Measurements from ENCODE around the gene SCFD1. TPM values are rescaled to one million over a fixed set of nuclear protein-coding genes. Genes with fewer than 3 reads are reported as not detected.
"Not testable (repeated sequence)": the region's sequence is repeated elsewhere in the genome, so short reads cannot be mapped to it uniquely, and the experiment has no call there.

The SCFD1 gene
- polyA plus RNA-seq, 10 donors = 61.5 to 84.2 (median 72.1) TPM

GRCh38 chr14:30608533-30609006 lies 13.5 kb upstream of the SCFD1 start:
- DNase-seq = no peak

GRCh38 chr14:30610787-30611343 lies 11.3 kb upstream of the SCFD1 start:
- peak; percentile 57 to 74 (median 66) for DNase-seq

- no peak for DNase-seq
Measured at GRCh38 chr14:30614155-30614554, 8.0 kb upstream of the SCFD1 start.

GRCh38 chr14:30620178-30620577 lies 1.9 kb upstream of the SCFD1 start:
- DNase-seq = peak in 1 of 3 donors; percentile 26

- peak in 1 of 3 donors; percentile 40 for DNase-seq
Measured at GRCh38 chr14:30621354-30621939, 672 bp upstream of the SCFD1 start.

- no peak for DNase-seq
Measured at GRCh38 chr14:30623412-30624131, 1.5 kb downstream of the SCFD1 start.

GRCh38 chr14:30624132-30624423 lies 2.0 kb downstream of the SCFD1 start:
- DNase-seq = no peak

- DNase-seq = no peak
Measured at GRCh38 chr14:30625533-30625932, 3.4 kb downstream of the SCFD1 start.

GRCh38 chr14:30629432-30629831 lies 7.3 kb downstream of the SCFD1 start:
- DNase-seq = not testable (repeated sequence)

- no peak for DNase-seq
Measured at GRCh38 chr14:30630248-30630647, 8.1 kb downstream of the SCFD1 start.

- no peak for DNase-seq
Measured at GRCh38 chr14:30632730-30633129, 10.6 kb downstream of the SCFD1 start.

GRCh38 chr14:30638926-30639325 lies 16.8 kb downstream of the SCFD1 start:
- no peak for DNase-seq

GRCh38 chr14:30641207-30641606 lies 19.1 kb downstream of the SCFD1 start:
- no peak for DNase-seq

GRCh38 chr14:30644462-30644861 lies 22.3 kb downstream of the SCFD1 start:
- not testable (repeated sequence) for DNase-seq

- DNase-seq = no peak
Measured at GRCh38 chr14:30645600-30645999, 23.5 kb downstream of the SCFD1 start.

- DNase-seq = no peak
Measured at GRCh38 chr14:30648471-30648870, 26.4 kb downstream of the SCFD1 start.

- DNase-seq = no peak
Measured at GRCh38 chr14:30651937-30652336, 29.8 kb downstream of the SCFD1 start.

- no peak for DNase-seq
Measured at GRCh38 chr14:30655124-30655523, 33.0 kb downstream of the SCFD1 start.

GRCh38 chr14:30655658-30656057 lies 33.5 kb downstream of the SCFD1 start:
- DNase-seq = no peak

GRCh38 chr14:30656190-30656632 lies 34.1 kb downstream of the SCFD1 start:
- peak; percentile 8 to 40 (median 17) for DNase-seq

- no peak for DNase-seq
Measured at GRCh38 chr14:30657050-30657449, 34.9 kb downstream of the SCFD1 start.

GRCh38 chr14:30657606-30658163 lies 35.6 kb downstream of the SCFD1 start:
- DNase-seq = peak in 1 of 3 donors; percentile 17

- DNase-seq = no peak
Measured at GRCh38 chr14:30658645-30659044, 36.5 kb downstream of the SCFD1 start.

All from muscle of back (tissue), 11 donors.